ENCODE data around the gene CD81. TPM values are rescaled to one million over a fixed set of nuclear protein-coding genes. Genes with fewer than 3 reads are reported as not detected.

CD81 gene
- total and polyA plus RNA-seq, 10 of the 15 experiments (the other 5 are each of a cell fraction or from before 2014, with no cell fraction given) = 2.0 to 145 (median 57.2) TPM

GRCh38 chr11:2366276-2366675, 10.8 kb upstream of the CD81 start (continued):
- TF ChIP-seq PKNOX1 (IDR thresholded peaks at IDR 0.05) (no peak), BCL3 (IDR thresholded peaks at IDR 0.05; ENCODE audit: borderline replicate concordance, insufficient read depth, low read depth, low read length, poor library complexity, severe bottlenecking) (no peak), ZNF207 (IDR thresholded peaks at IDR 0.05; ENCODE audit: borderline replicate concordance) (no peak), SIN3A (IDR thresholded peaks at IDR 0.05; ENCODE audit: low read depth, low read length) (no peak), ZNF384 (IDR thresholded peaks at IDR 0.05; ENCODE audit: borderline replicate concordance, low read depth, low read length) (no peak), MYB (IDR thresholded peaks at IDR 0.05; ENCODE audit: borderline replicate concordance, low read depth, low read length) (no peak)

- Histone ChIP-seq H3K4me2 (ENCODE audit: control insufficient read depth, insufficient read depth) (no peak overlapping the region), H2AFZ (ENCODE audit: control insufficient read depth, low read depth, low read length) (no peak overlapping the region), H3K4me3 (no peak overlapping the region), H3K36me3 (ENCODE audit: control insufficient read depth in 2 of 2, insufficient read depth in 2 of 2, low read length in 1 of 2) (no peaks in the 10 kb centered on the region), H3K9me3 (replicated peaks; ENCODE audit: control insufficient read depth, insufficient read depth, low read length) (no peaks in the 10 kb centered on the region), H3K27ac (ENCODE audit: control insufficient read depth, insufficient read depth) (no peak overlapping the region), H4K20me1 (ENCODE audit: control insufficient read depth, insufficient read depth) (no peaks in the 10 kb centered on the region), H3K9ac (ENCODE audit: control insufficient read depth, insufficient read depth, low read length) (no peak overlapping the region), H3K79me2 (ENCODE audit: control insufficient read depth, insufficient read depth, low read length) (no peaks in the 10 kb centered on the region), H3K27me3 (replicated peaks in 1 of 2; ENCODE audit: control insufficient read depth in 2 of 2, insufficient read depth in 2 of 2, low read length in 1 of 2) (no peaks in the 10 kb centered on the region; a peak in 2 of 4 replicates), H3K4me1 (ENCODE audit: control insufficient read depth, insufficient read depth, low read length) (no peaks in the 10 kb centered on the region)
- no peak for DNase-seq (ENCODE audit: low read depth, low spot score)
- WGBS (ENCODE audit: insufficient coverage, insufficient replicate concordance, low lambda C conversion rate, missing lambda C conversion rate) = 49% methylated on average over 7 of the region's 7 CpGs
- no TSS peak for BruUV-seq (replicated peaks)
- in situ Hi-C loops (cut with MboI) (no loop called here), intact Hi-C loops (cut with micrococcal nuclease; ENCODE audit: unreplicated experiment) (no loop called here)
- RAD21 ChIA-PET (ENCODE audit: unreplicated experiment) = no interaction called here
- POLR2A ChIA-PET = no interaction called here
- no peak for ATAC-seq
- CTCF ChIA-PET = interaction anchor here (2.0 kb wide), 1 partner anchor 62 kb away, joined by 8 read pairs; no protein-coding TSS in a partner anchor
- SMC1A ChIA-PET (ENCODE audit: uncharacterized antibody, unreplicated experiment) = interaction anchor here (1.1 kb wide), 1 partner anchor 11 kb away, joined by 5 read pairs; the partner anchor contains the start of gene CD81
- FAIRE-seq = no peak
- no peak for TF ChIP-seq BRCA1 (IDR thresholded peaks at IDR 0.05; ENCODE audit: low read depth, low read length)
- no peak for TF ChIP-seq IKZF2 (IDR thresholded peaks at IDR 0.05)
- no peak for TF ChIP-seq NFYB (IDR thresholded peaks at IDR 0.05; ENCODE audit: insufficient read depth, low read depth, low read length)
- TF ChIP-seq SMAD1 (IDR thresholded peaks at IDR 0.05; ENCODE audit: low read depth, partially characterized antibody) = no peak
- TF ChIP-seq ASH2L (IDR thresholded peaks at IDR 0.05; ENCODE audit: borderline replicate concordance, low read depth) = no peak
- TF ChIP-seq REST (IDR thresholded peaks at IDR 0.05; ENCODE audit: low read depth, low read length) = no peak
- no peak for TF ChIP-seq USF2 (IDR thresholded peaks at IDR 0.05; ENCODE audit: borderline replicate concordance, low read depth, low read length)
- TF ChIP-seq MYC (IDR thresholded peaks at IDR 0.05; ENCODE audit: insufficient read depth, insufficient read length, insufficient replicate concordance, low read length, severe bottlenecking) = no peak
- TF ChIP-seq SREBF1 (IDR thresholded peaks at IDR 0.05; ENCODE audit: low read length) = no peak
- TF ChIP-seq PAX5 (IDR thresholded peaks at IDR 0.05; ENCODE audit: borderline replicate concordance, low read depth, low read length) = no peak
- no peak for TF ChIP-seq IKZF1 (conservative IDR thresholded peaks at IDR 0.05)
Measured at GRCh38 chr11:2366733-2367132, 10.4 kb upstream of the CD81 start.

Measured in GM12878 (cell line).